ENCODE results near the gene SOX6. TPM values are rescaled to one million over a fixed set of nuclear protein-coding genes. Genes with fewer than 3 reads are reported as not detected.

The SOX6 gene
- total and polyA plus RNA-seq, 2 of the 13 experiments (the other 11 are each of a cell fraction or from before 2014, with no cell fraction given): 2.6 to 11.2 TPM

DNA sequence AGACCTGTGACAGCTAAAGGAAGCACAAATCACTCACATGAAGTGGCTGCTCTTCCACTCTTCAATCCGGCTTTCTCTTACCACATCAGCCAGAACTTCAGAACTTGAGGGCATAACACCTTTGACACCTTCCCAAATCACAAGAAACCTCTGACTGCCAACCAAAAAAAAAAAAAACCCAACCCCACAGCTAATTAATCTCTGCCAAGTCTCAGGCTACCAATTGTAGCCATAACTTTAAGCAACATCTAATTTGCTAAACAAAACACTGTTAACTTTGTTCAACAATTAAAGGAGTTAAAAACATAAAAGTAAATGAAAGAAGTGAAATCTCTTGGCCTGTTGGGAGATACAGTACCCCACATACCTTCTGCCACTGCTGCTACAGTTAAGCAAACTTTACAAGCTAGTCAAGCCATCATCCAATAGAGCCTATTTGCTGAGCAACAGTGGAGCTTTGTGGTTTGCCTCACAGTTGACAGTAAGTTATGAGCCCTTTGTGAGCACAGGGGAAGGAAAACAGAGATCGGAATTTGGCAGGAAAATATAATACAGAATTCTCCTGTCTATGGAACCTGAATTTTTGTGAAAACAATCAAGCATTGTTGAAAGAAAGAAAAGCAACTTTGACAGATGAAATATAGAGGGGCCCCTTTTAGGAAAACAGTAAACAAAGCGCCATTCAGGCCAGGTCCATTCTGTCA, at the start of gene SOX6 (continued):
- TF ChIP-seq, protein P1, sequence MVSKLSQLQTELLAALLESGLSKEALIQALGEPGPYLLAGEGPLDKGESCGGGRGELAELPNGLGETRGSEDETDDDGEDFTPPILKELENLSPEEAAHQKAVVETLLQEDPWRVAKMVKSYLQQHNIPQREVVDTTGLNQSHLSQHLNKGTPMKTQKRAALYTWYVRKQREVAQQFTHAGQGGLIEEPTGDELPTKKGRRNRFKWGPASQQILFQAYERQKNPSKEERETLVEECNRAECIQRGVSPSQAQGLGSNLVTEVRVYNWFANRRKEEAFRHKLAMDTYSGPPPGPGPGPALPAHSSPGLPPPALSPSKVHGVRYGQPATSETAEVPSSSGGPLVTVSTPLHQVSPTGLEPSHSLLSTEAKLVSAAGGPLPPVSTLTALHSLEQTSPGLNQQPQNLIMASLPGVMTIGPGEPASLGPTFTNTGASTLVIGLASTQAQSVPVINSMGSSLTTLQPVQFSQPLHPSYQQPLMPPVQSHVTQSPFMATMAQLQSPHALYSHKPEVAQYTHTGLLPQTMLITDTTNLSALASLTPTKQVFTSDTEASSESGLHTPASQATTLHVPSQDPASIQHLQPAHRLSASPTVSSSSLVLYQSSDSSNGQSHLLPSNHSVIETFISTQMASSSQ (IDR thresholded peaks at IDR 0.05; ENCODE audit: low read depth): 0 out of 2 replicates have a peak, but pooled peaks have one; percentile 27
- TF ChIP-seq, protein P1 (CRISPR knock-in tag; IDR thresholded peaks at IDR 0.05; ENCODE audit: borderline replicate concordance): peak; percentile 73; the same call in 1 of the 2 replicates
- TF ChIP-seq NFE2L1 (CRISPR knock-in tag; IDR thresholded peaks at IDR 0.05; ENCODE audit: borderline replicate concordance) (no peak), KLF16 (CRISPR knock-in tag; IDR thresholded peaks at IDR 0.05) (no peak), KAT7 (CRISPR knock-in tag; IDR thresholded peaks at IDR 0.05; ENCODE audit: borderline replicate concordance) (no peak), HDAC2 (CRISPR knock-in tag; IDR thresholded peaks at IDR 0.05) (peak; percentile 58; the same call in 1 of the 2 replicates), ZNF510 (CRISPR knock-in tag; IDR thresholded peaks at IDR 0.05; ENCODE audit: low read depth) (no peak), MYNN (CRISPR knock-in tag; IDR thresholded peaks at IDR 0.05; ENCODE audit: low read depth) (no peak), NONO (IDR thresholded peaks at IDR 0.05) (no peak), NONO (CRISPR knock-in tag; conservative IDR thresholded peaks at IDR 0.05) (no peak)
- TF ChIP-seq, protein P2, sequence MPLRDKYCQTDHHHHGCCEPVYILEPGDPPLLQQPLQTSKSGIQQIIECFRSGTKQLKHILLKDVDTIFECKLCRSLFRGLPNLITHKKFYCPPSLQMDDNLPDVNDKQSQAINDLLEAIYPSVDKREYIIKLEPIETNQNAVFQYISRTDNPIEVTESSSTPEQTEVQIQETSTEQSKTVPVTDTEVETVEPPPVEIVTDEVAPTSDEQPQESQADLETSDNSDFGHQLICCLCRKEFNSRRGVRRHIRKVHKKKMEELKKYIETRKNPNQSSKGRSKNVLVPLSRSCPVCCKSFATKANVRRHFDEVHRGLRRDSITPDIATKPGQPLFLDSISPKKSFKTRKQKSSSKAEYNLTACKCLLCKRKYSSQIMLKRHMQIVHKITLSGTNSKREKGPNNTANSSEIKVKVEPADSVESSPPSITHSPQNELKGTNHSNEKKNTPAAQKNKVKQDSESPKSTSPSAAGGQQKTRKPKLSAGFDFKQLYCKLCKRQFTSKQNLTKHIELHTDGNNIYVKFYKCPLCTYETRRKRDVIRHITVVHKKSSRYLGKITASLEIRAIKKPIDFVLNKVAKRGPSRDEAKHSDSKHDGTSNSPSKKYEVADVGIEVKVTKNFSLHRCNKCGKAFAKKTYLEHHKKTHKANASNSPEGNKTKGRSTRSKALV (CRISPR knock-in tag; IDR thresholded peaks at IDR 0.05): no peak
- TF ChIP-seq, protein P3, sequence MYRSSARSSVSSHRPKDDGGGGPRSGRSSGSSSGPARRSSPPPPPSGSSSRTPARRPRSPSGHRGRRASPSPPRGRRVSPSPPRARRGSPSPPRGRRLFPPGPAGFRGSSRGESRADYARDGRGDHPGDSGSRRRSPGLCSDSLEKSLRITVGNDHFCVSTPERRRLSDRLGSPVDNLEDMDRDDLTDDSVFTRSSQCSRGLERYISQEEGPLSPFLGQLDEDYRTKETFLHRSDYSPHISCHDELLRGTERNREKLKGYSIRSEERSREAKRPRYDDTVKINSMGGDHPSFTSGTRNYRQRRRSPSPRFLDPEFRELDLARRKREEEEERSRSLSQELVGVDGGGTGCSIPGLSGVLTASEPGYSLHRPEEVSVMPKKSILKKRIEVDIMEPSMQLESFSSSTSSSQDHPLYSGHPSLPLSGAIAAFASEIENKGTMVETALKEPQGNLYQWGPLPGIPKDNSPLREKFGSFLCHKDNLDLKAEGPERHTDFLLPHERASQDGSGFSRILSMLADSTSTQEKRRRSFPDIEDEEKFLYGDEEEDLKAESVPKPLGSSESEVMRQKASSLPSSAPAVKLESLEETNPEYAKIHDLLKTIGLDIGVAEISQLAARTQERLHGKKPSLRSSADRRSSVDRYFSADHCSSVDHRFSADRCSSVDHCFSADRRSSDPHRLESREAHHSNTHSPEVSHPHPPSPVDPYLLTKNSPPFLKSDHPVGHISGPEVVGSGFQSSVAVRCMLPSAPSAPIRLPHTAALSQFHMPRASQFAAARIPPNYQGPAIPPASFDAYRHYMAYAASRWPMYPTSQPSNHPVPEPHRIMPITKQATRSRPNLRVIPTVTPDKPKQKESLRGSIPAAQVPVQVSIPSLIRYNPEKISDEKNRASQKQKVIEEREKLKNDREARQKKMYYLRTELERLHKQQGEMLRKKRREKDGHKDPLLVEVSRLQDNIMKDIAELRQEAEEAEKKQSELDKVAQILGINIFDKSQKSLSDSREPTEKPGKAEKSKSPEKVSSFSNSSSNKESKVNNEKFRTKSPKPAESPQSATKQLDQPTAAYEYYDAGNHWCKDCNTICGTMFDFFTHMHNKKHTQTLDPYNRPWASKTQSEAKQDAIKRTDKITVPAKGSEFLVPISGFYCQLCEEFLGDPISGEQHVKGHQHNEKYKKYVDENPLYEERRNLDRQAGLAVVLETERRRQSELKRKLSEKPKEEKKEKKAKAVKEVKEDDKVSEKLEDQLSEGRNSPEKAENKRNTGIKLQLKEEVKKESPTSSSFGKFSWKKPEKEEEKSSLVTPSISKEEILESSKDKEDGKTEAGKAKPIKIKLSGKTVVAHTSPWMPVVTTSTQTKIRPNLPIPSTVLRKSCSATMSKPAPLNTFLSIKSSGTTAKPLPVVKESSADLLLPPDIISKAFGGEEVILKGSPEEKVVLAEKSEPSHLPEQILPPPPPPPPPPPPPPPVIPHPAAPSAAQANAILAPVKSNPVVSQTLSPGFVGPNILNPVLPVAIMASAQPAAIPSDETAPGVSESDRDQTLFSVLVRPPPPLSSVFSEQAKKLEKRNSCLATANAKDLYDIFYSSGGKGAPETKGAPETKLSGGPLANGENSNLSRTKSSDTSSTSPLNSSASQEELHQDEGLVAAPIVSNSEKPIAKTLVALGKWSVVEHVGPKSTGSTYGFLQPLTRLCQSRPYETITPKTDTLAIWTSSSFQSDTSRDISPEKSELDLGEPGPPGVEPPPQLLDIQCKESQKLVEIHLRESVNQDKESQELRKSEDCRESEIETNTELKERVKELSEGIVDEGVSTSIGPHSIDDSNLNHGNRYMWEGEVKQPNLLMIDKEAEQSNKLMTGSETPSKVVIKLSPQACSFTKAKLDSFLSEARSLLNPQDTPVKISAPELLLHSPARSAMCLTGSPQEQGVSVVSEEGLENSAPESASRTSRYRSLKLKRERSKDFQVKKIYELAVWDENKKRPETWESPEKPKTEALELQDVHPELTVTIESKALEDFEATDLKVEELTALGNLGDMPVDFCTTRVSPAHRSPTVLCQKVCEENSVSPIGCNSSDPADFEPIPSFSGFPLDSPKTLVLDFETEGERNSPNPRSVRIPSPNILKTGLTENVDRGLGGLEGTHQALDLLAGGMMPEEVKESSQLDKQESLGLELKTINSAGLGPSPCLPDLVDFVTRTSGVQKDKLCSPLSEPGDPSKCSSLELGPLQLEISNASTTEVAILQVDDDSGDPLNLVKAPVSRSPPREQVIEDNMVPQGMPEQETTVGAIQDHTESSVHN (CRISPR knock-in tag; IDR thresholded peaks at IDR 0.05): no peak
- TF ChIP-seq, protein P4, sequence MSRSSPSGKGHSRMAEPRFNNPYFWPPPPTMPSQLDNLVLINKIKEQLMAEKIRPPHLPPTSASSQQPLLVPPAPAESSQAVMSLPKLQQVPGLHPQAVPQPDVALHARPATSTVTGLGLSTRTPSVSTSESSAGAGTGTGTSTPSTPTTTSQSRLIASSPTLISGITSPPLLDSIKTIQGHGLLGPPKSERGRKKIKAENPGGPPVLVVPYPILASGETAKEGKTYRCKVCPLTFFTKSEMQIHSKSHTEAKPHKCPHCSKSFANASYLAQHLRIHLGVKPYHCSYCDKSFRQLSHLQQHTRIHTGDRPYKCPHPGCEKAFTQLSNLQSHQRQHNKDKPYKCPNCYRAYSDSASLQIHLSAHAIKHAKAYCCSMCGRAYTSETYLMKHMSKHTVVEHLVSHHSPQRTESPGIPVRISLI (CRISPR knock-in tag; IDR thresholded peaks at IDR 0.05; ENCODE audit: borderline replicate concordance): peak; percentile 58; the same call in 1 of the 2 replicates
